CD4-positive, alpha-beta T cell treated with Interleukin-21 for 1 hour (primary cell): ENCODE data around the gene LMAN2L.
"Not testable (repeated sequence)": the region's sequence is repeated elsewhere in the genome, so short reads cannot be mapped to it uniquely, and the experiment has no call there.

Source experiments
- DNase-seq: peaks from one replicate; pipeline ENCODE4 v3.0.0-alpha.2; 2020

Gene LMAN2L

DNA sequence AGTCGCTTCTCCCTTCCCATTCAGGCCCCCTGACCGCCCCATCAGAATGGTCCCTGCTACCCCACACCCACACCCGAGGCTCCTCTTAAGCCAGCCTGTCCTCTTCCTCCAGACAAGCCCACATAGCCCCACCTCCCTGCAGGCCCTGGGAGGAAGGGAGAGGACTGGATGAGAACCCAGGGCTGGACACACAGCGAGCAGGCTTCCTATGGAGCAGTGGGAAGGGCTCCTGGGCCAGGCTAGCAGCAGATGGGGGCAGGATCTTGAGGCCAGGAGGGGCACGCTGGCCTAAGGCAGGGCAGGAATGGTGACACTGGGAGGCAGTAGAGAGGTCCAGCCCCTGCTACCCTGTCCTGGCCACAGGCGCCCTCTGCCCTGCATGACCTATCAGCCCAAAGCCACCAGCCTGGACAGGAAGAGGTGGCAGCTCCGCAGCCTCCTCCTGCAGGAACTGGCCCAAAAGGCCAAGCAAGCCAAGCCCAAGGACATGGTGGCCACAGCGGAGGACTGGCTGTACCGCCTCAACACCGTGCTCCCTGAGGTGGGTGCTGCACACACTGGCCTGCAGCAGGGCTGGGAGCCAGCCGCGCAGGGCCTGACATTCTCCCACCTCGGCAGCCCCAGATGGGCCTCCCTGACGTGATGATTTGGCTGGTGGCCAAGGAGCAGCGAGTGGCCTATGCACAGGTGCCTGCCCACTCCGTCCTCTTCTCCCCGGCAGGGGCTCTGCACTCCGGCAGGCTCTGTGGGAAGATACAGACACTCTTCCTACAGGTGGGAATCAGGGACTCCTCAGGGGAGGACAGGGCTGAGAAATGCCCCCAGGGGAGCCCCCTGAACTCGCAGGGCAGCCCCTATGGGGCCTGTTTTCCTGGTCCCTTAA, 54.0 kb downstream of the LMAN2L start:
- DNase-seq = no peak

DNA sequence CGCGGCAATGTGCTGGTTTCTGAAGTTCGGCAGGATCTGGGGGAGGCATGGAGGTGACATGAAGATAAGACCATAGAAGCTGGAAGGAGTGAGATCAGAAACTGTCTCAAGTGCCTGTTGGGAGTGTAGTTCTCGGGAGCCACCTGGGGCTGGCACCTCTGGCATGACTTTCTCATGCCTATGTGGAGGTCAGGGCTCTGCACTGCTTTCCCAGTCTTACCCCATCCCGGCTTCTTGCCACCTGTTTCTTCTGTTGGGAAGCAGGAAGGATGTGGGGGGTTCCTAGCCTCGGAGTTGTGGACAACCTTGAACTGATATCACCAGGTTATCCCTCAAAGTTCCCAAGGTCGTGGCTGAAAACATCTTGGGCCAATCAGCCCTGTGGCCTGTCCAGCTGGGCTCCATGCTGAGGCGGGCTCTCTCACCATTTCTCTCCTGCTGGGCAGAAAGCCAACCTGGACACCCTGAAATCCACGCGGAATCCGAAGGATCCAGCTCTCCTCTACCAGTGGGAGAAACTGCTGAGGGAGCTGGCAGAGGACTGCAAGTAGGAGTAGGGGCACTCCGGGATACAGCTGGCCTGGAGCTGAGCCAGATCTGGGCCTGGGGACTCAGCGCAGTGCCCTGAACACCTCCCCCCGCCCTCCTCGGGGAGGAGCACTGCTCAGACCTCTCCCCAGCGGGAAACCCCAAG, 54.8 kb downstream of the LMAN2L start:
- no peak for DNase-seq

GRCh38 chr2:96683972-96684820, 55.7 kb downstream of the LMAN2L start:
- DNase-seq = no peak

- DNase-seq = no peak
Measured at GRCh38 chr2:96683307-96683706, 56.6 kb downstream of the LMAN2L start.

- DNase-seq = no peak
Measured at GRCh38 chr2:96681540-96681939, 58.3 kb downstream of the LMAN2L start.

- DNase-seq = no peak
Measured at GRCh38 chr2:96680561-96681141, 59.2 kb downstream of the LMAN2L start.

DNA sequence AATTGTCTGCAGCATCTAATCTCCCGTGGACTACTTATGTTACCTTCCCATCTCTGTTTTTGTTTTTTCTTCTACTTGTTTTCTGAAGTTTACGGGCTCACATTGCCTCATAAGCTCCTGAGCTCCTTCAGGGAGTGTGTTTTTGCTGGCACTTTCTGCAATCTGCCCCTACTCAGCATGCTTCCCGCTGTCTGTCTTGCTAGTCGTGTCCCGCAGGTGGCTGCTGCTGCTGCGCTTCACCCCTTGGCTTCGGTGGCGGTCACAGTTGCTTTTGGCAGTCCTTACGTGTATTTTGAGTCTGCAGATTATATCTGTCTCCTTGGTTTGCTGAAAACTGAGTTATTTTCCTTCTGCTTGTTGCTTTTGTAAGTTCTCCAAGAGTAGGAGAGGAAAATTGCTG, 60.0 kb downstream of the LMAN2L start:
- no peak for DNase-seq

- no peak for DNase-seq
Measured at GRCh38 chr2:96669539-96670215, 70.2 kb downstream of the LMAN2L start.

DNA sequence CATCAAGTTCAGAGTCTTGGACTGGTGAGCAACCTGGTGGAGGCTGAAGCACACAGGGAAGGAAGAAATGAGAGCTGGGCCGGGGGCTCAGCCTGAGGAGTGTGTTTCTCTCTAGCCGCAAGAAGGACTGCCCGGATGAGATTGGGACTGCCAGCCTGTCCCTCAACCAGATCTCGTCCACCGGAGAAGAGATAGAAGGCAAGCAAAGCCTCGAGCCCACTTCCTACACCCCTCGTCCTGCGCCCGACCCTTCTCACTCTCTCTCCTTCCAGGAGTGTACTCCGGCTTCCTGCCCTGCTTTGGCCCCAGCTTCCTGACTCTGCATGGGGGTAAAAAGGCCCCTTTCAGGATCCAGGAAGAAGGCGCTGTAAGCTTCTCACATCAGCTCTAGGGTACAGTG, 71.1 kb downstream of the LMAN2L start:
- no peak for DNase-seq

DNA sequence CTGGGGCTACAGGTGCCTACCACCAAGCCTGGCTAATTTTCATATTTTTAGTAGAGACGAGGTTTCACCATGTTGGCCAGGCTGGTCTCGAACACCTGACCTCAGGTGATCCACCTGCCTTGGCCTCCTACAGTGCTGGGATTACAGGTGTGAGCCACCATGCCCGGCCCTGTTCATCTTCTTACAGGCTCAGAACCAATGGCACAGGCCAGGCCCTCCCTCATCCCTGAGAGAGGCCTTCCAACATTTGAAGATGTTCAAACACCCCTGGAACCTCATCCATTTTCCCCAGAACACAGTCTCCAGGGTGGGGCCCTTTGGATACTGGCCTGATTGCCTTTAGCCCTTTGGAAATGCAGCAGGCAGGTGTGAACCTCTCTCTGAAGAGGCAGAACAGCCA, 74.1 kb downstream of the LMAN2L start:
- not testable (repeated sequence) for DNase-seq

DNA sequence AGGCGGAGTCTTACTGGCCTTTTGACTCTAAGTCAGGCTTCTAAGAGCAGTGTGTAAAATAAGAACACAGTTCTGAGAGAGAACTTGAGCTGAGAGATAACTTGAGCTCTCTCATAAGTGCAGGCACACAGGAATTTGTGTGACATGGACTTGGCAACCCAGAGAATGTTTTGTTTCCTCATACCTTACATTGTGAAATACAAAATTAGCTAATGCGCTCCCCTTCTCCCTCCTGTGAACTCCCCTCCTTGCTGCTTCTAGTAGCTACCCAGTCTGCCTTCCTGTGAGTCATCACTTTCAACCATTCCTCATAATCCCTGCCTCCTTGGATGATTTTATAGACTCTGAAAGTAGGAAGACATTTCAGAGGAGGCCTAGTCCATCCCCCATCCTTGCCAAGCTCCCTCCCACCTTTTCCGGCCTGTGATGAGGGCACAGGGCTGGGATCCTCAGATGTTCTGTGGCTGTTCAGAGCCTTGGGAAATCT, 74.7 kb downstream of the LMAN2L start:
- no peak for DNase-seq

- DNase-seq = no peak
Measured at GRCh38 chr2:96664366-96664925, 75.4 kb downstream of the LMAN2L start.

DNA sequence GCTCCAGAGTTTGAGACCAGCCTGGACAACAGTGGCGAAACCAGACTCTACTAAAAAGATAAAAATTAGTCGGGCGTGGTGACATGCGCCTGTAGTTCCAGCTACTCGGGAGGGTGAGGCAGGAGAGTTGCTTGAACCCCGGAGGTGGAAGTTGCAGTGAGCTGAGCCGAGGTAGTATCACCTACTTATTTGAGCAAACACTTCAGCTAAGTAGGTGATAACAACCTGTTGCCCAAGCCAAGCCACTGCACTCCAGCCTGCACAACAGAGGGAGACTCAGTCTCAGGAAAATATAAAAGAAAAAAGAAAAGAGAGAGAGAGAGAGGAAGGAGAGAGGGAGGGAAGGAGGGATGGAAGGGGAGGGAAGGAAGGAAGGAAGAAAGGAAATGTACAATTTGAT, 76.0 kb downstream of the LMAN2L start:
- no peak for DNase-seq

DNA sequence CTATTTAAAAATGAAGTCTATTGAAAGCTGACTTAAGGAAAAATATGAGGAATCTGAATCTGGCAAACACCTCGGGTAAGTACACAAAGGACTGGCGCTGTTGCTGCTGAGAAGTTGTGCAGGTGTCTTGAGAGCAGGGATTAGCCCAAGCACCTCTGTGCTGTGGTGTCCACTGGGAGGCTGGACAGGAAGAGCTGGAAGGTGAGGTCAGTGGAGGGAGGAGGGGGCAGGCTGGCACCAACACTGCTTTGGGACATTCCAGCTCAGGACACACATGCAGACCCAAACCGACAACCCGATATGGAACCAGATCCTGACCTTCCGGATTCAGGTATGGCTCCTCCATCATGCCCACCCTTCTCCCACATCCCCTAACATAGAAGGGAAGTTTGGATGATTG, 76.7 kb downstream of the LMAN2L start:
- no peak for DNase-seq

DNA sequence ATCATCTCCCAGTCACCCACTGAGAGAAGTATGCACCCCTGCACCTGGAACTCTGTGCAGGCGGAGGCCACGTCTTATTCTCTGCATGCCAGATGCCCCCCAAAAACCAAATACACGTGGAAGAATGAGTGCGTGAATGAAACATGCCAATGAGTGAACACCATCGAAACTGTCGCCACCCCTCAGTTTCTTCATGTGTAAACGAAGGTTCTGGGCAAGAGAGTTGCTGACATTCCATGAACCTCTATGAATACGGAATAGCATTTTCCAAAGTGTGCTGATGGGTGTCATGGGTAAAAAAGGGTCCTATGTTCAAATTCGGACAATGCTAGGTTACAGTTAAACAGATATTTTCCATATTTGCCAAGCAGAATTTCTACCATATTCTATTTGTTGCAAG, 77.5 kb downstream of the LMAN2L start:
- DNase-seq = no peak

GRCh38 chr2:96661324-96661723, 78.5 kb downstream of the LMAN2L start:
- no peak for DNase-seq

DNA sequence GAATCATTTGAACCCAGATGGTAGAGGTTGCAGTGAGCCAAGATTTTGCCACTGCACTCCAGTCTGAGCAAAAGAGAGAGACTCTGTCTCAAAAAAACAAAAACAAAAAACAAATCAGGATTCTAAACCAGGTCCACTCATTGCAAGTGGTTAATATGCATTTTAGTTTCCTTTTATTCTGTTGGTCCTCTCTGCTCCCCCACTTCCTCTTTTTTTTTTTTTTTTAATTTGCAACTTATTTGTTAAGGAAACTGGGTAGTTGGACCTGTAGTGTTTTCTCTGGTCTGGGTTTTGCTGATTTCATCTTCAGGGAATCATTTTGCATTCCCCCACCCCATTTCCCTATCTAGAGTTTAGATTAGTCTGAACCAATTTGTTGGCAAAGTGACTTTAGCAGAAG, 83.3 kb downstream of the LMAN2L start:
- no peak for DNase-seq
